Chondrocyte (in vitro differentiated cells): ENCODE data around the gene PPM1E. TPM values are rescaled to one million over a fixed set of nuclear protein-coding genes. Genes with fewer than 3 reads are reported as not detected.
A peak's percentile ranks its signal among the peaks of the same experiment; 100 is the strongest.

Experiments used
- DNase-seq: peaks from one replicate; pipeline ENCODE4 v3.0.0; 2021; ENCODE audit warnings: mixed read lengths, low spot score
- H3K27ac Mint-ChIP-seq: one replicate; pipeline ENCODE4 v1.8.0; 2021; ENCODE audit warnings: mild to moderate bottlenecking, moderate library complexity, mixed read lengths; ENCODE audit not compliant: unreplicated experiment
- H3K27me3 Mint-ChIP-seq: 2 replicates; pipeline ENCODE4 v1.8.0; 2021; ENCODE audit warnings: low read depth, mixed read lengths
- H3K36me3 Mint-ChIP-seq: 2 replicates; pipeline ENCODE4 v1.8.0; 2021; ENCODE audit warnings: low read depth, mixed read lengths
- H3K4me1 Mint-ChIP-seq: 2 replicates; pipeline ENCODE4 v1.8.0; 2021; ENCODE audit warnings: low read depth, mild to moderate bottlenecking, mixed read lengths
- H3K4me3 Mint-ChIP-seq: one replicate; pipeline ENCODE4 v1.8.0; 2021; ENCODE audit warnings: mild to moderate bottlenecking, moderate library complexity, mixed read lengths; ENCODE audit not compliant: unreplicated experiment
- H3K9me3 Mint-ChIP-seq: 2 replicates; pipeline ENCODE4 v1.8.0; 2021; ENCODE audit warnings: low read depth, mixed read lengths
- total RNA-seq: library from RNA; stranded (reverse); gene quantifications from 3 replicates; pipeline ENCODE4 v1.2.1, GENCODE V29; 2021
- TF ChIP-seq, protein P1 (sequence below): fragments of 200-600 bp; sonication (generic); IDR thresholded peaks from 2 replicates; pipeline ENCODE4 v1.5.0; 2021; ENCODE audit warnings: antibody characterized with exemption, mild to moderate bottlenecking, moderate library complexity

The PPM1E gene
- total RNA-seq, 1 donor from 2014 or later = 2.2 TPM

DNA sequence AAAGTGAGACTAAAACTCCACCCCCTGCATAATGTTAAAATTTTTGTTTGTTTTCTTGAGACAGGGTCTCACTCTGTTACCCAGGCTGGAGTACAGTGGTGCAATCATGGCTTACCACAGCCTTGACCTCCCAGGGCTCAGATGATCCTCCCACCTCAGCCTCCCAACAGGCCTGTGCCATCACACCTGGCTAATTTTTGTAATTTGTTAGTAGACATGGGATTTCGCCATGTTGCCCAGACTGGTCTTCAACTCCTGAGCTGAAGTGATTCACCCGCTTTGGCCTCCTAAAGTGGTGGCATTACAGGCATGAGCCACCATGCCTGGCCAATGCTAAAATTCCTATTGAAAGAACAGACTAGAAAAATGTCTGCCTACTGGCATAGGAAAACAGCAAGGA, 247.2 kb downstream of the PPM1E start:
- no peaks in the 10 kb centered on the region for H3K27me3 Mint-ChIP-seq
- no peak overlapping the region for H3K4me3 Mint-ChIP-seq
- TF ChIP-seq, protein P1, sequence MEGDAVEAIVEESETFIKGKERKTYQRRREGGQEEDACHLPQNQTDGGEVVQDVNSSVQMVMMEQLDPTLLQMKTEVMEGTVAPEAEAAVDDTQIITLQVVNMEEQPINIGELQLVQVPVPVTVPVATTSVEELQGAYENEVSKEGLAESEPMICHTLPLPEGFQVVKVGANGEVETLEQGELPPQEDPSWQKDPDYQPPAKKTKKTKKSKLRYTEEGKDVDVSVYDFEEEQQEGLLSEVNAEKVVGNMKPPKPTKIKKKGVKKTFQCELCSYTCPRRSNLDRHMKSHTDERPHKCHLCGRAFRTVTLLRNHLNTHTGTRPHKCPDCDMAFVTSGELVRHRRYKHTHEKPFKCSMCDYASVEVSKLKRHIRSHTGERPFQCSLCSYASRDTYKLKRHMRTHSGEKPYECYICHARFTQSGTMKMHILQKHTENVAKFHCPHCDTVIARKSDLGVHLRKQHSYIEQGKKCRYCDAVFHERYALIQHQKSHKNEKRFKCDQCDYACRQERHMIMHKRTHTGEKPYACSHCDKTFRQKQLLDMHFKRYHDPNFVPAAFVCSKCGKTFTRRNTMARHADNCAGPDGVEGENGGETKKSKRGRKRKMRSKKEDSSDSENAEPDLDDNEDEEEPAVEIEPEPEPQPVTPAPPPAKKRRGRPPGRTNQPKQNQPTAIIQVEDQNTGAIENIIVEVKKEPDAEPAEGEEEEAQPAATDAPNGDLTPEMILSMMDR = no peak
- H3K9me3 Mint-ChIP-seq = no peaks in the 10 kb centered on the region
- no peak for DNase-seq
- peaks cover 49% of the 10 kb centered on the region for H3K4me1 Mint-ChIP-seq
- H3K36me3 Mint-ChIP-seq = peaks cover 12% of the 10 kb centered on the region
- peak overlapping the region; percentile 97 for H3K27ac Mint-ChIP-seq

DNA sequence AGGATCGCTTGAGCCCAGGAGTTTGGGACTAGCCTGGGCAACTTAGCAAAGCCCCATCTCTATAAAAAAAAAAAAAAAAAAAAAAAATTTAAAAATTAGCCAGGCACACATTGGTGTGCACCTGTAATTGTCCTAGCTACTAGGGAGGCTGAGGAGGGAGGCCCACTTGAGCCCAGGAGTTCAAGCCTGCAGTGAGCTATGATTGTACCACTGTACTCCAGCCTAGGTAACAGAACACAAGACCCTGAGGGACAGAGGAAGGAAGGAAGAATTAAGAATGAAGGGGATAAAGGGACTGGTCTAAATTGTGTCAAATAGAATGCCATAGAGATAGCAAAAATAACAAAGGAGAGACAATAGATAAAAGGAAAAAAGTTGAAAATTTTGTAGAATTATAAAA, 248.2 kb downstream of the PPM1E start:
- Mint-ChIP-seq H3K4me3 (no peak overlapping the region), H3K36me3 (peaks cover 8% of the 10 kb centered on the region), H3K4me1 (peaks cover 39% of the 10 kb centered on the region), H3K9me3 (no peaks in the 10 kb centered on the region), H3K27ac (peak overlapping the region; percentile 66), H3K27me3 (no peaks in the 10 kb centered on the region)
- DNase-seq = no peak
- TF ChIP-seq, protein P1 = no peak

DNA sequence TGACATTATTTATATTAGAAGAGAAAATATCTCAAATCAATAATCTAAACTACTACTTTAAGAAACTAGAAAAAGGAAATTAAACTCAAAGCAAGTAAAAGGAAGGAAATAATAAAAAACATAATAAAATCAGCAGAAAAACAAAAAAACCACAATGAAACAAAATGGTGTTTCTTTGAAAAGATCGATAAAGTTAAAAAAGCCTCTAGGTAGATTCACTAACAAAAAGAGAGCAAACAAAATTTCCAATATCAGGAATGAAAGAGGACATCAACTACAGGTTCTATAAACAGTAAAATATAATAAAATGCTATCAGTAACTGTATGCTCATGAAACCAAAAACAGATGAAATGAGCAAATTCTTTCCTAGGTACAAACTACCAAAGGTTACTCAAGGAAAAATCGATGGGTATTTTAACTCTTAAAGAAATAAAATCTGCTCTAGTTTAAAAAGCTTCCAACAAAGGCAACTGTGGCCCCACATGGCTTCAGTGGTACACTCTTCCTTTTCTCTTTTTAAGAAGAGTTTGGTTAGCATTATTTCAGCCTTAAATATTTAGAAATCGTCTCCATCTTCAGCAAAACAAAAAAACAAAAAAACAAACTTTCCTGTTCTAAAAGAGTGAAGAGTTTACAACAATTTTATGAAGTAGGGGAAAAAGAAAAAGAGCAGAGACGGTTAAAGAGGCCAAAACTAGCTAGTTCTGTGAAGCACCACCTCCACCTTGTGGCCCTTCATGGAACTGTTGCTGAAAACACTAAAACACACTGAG, 248.9 kb downstream of the PPM1E start:
- no peaks in the 10 kb centered on the region for H3K27me3 Mint-ChIP-seq
- TF ChIP-seq, protein P1 = peak; percentile 99
- H3K4me1 Mint-ChIP-seq = peaks cover 36% of the 10 kb centered on the region
- H3K9me3 Mint-ChIP-seq = no peaks in the 10 kb centered on the region
- H3K4me3 Mint-ChIP-seq = no peak overlapping the region
- DNase-seq = no peak
- peak overlapping the region; percentile 73 for H3K27ac Mint-ChIP-seq
- peaks cover 4% of the 10 kb centered on the region for H3K36me3 Mint-ChIP-seq

DNA sequence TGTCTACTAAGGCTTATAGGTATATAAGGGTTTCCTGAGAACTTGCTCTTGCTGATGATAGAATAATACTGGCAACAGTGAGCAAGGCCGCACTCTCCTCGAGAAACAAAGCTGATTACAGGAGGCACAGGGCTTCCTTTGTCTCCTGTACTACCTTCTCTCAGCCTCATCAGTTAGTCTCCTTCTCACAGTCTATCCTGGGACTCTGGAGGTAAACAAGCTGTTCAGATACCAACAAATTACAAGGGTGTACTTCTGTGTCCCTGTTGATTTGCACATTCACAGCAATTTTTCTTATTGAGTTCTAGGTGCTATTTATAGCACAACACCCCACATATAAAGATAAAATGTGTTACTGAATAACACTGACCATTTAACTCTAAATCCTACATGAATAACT, 252.3 kb downstream of the PPM1E start:
- H3K9me3 Mint-ChIP-seq = no peaks in the 10 kb centered on the region
- H3K4me1 Mint-ChIP-seq = peaks cover 16% of the 10 kb centered on the region
- no peak overlapping the region for H3K4me3 Mint-ChIP-seq
- H3K36me3 Mint-ChIP-seq = peaks cover 7% of the 10 kb centered on the region
- TF ChIP-seq, protein P1 = no peak
- no peak for DNase-seq
- H3K27ac Mint-ChIP-seq = no peak overlapping the region
- H3K27me3 Mint-ChIP-seq = no peaks in the 10 kb centered on the region

DNA sequence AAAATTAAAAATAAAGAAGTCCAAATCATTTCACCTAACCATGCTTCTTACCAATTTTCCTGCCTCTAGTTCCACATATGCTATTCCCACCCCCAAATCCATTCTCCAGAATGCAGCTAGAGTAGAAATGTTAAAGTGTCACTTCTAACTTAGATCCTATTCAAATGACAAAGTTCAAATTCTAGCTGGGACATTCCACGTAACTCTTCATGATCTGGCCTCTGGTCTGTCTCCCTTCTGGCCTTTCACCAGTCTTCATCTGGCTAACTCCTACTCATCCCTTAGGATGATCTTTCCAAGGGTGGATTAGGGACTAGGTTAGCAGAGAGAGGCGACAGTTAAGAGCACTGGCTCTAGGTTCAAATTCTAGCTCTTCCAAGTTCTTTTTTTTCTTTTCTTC, 253.1 kb downstream of the PPM1E start:
- H3K9me3 Mint-ChIP-seq = no peaks in the 10 kb centered on the region
- peak overlapping the region; percentile 10 for H3K27ac Mint-ChIP-seq
- peaks cover 10% of the 10 kb centered on the region for H3K4me1 Mint-ChIP-seq
- H3K4me3 Mint-ChIP-seq = no peak overlapping the region
- TF ChIP-seq, protein P1 = no peak
- DNase-seq = no peak
- H3K36me3 Mint-ChIP-seq = peaks cover 9% of the 10 kb centered on the region
- H3K27me3 Mint-ChIP-seq = no peaks in the 10 kb centered on the region
